Hepatocyte (in vitro differentiated cells): ENCODE data around the gene TLL1. TPM values are rescaled to one million over a fixed set of nuclear protein-coding genes. Genes with fewer than 3 reads are reported as not detected.

Source experiments
- DNase-seq: peaks from one replicate; pipeline ENCODE4 v3.0.0-alpha.2; 2016; ENCODE audit warnings: low spot score
- H2AFZ ChIP-seq: fragments of 200-600 bp; sonication (generic); 2 replicates; pipeline ENCODE4 v1.6.0; 2016; ENCODE audit warnings: antibody characterized with exemption, mild to moderate bottlenecking
- H3K27ac ChIP-seq: fragments of 200-600 bp; sonication (generic); 2 replicates; pipeline ENCODE4 v1.5.1; 2016; ENCODE audit warnings: mild to moderate bottlenecking
- H3K27me3 ChIP-seq: fragments of 200-600 bp; sonication (generic); 2 replicates; pipeline ENCODE4 v1.6.1; 2016
- H3K36me3 ChIP-seq: fragments of 200-600 bp; sonication (generic); replicated peaks from 2 replicates; pipeline ENCODE4 v1.5.1; 2016; ENCODE audit warnings: low read depth; ENCODE audit not compliant: insufficient read depth
- H3K4me1 ChIP-seq: fragments of 200-600 bp; sonication (generic); 2 replicates; pipeline ENCODE4 v1.5.1; 2016; ENCODE audit warnings: mild to moderate bottlenecking, moderate library complexity; ENCODE audit not compliant: insufficient read depth
- H3K4me2 ChIP-seq: fragments of 200-600 bp; sonication (generic); 2 replicates; pipeline ENCODE4 v1.6.0; 2016
- H3K4me3 ChIP-seq: fragments of 200-600 bp; sonication (generic); 2 replicates; pipeline ENCODE4 v1.5.1; 2016; ENCODE audit warnings: mild to moderate bottlenecking
- H3K79me2 ChIP-seq: fragments of 200-600 bp; sonication (generic); 2 replicates; pipeline ENCODE4 v1.6.0; 2017; ENCODE audit warnings: mild to moderate bottlenecking
- H3K9me2 ChIP-seq: fragments of 200-600 bp; sonication (generic); replicated peaks from 2 replicates; pipeline ENCODE4 v1.6.0; 2017; ENCODE audit warnings: mild to moderate bottlenecking; ENCODE audit not compliant: insufficient read depth
- H3K9me3 ChIP-seq: fragments of 200-600 bp; sonication (generic); 2 replicates; pipeline ENCODE4 v1.5.1; 2016; ENCODE audit warnings: low read depth, mild to moderate bottlenecking
- H4K20me1 ChIP-seq: fragments of 200-600 bp; sonication (generic); 2 replicates; pipeline ENCODE4 v1.6.0; 2016; ENCODE audit warnings: mild to moderate bottlenecking; ENCODE audit not compliant: insufficient read depth, poor library complexity, severe bottlenecking
- CTCF ChIP-seq: fragments of 200-600 bp; sonication (generic); IDR thresholded peaks from 2 replicates; pipeline ENCODE4 v1.5.1; 2016; ENCODE audit warnings: antibody characterized with exemption, mild to moderate bottlenecking; ENCODE audit not compliant: poor library complexity
- EZH2 ChIP-seq: fragments of 200-600 bp; sonication (generic); IDR thresholded peaks from 2 replicates; pipeline ENCODE4 v1.6.1; 2016; ENCODE audit warnings: antibody characterized with exemption, mild to moderate bottlenecking, borderline replicate concordance
- EZH2phosphoT487 ChIP-seq: fragments of 200-600 bp; sonication (generic); IDR thresholded peaks from one replicate; pipeline ENCODE4 v1.6.1; 2018; ENCODE audit warnings: antibody characterized with exemption, mild to moderate bottlenecking, low read depth, moderate library complexity; ENCODE audit not compliant: unreplicated experiment, severe bottlenecking
- WGBS: methylation state at CpG from one replicate; pipeline ENCODE4 v1.1.6; 2016; ENCODE audit warnings: low lambda C conversion rate; ENCODE audit errors: missing lambda C conversion rate; 5-methylcytosine and 5-hydroxymethylcytosine counted together
- polyA plus RNA-seq: library from polyadenylated mRNA; unstranded; fragments of >200 nt; fragmentation: Nextera tagmentation; extraction: Ambion mirVana; gene quantifications from 2 replicates; pipeline ENCODE4 v1.2.1, GENCODE V29; 2016
- total RNA-seq: library from RNA; depleted of rRNA; stranded (reverse); fragments of >200 nt; gene quantifications from 2 replicates; pipeline ENCODE4 v1.2.3, GENCODE V29; 2014

Gene TLL1
- total and polyA plus RNA-seq, 2 experiments from 2014 or later, result 0.30 to 0.97 TPM

- WGBS, result 73% methylated on average over 3 of the region's 3 CpGs
- no peak overlapping the region for H2AFZ ChIP-seq
Measured at GRCh38 chr4:165851256-165851655, 21.8 kb upstream of the TLL1 start.

GRCh38 chr4:165855191-165855590 lies 17.8 kb upstream of the TLL1 start:
- Histone ChIP-seq H2AFZ (no peak overlapping the region), H3K9me3 (no peaks in the 10 kb centered on the region), H3K27me3 (no peaks in the 10 kb centered on the region), H3K9me2 (no peaks in the 10 kb centered on the region), H3K4me1 (no peaks in the 10 kb centered on the region), H3K79me2 (no peaks in the 10 kb centered on the region), H3K27ac (no peak overlapping the region), H3K4me2 (no peak overlapping the region), H3K4me3 (no peak overlapping the region), H3K36me3 (no peaks in the 10 kb centered on the region), H4K20me1 (no peaks in the 10 kb centered on the region)
- TF ChIP-seq EZH2phosphoT487, result no peak
- TF ChIP-seq EZH2, result no peak
- TF ChIP-seq CTCF, result no peak
- DNase-seq, result no peak

More at GRCh38 chr4:165851256-165851655, 21.8 kb upstream of the TLL1 start:
- Histone ChIP-seq H4K20me1 (no peaks in the 10 kb centered on the region), H3K4me3 (no peak overlapping the region), H3K27ac (no peak overlapping the region), H3K4me1 (no peaks in the 10 kb centered on the region), H3K27me3 (no peaks in the 10 kb centered on the region), H3K79me2 (no peaks in the 10 kb centered on the region), H3K9me3 (no peaks in the 10 kb centered on the region), H3K9me2 (no peaks in the 10 kb centered on the region), H3K36me3 (no peaks in the 10 kb centered on the region), H3K4me2 (no peak overlapping the region)
- TF ChIP-seq EZH2phosphoT487 (no peak), CTCF (no peak), EZH2 (no peak)
- no peak for DNase-seq

- Histone ChIP-seq H3K79me2 (no peaks in the 10 kb centered on the region), H3K9me3 (no peaks in the 10 kb centered on the region), H3K4me2 (no peak overlapping the region), H3K4me3 (no peak overlapping the region), H3K36me3 (no peaks in the 10 kb centered on the region), H4K20me1 (no peaks in the 10 kb centered on the region), H2AFZ (no peak overlapping the region), H3K9me2 (no peaks in the 10 kb centered on the region), H3K4me1 (no peaks in the 10 kb centered on the region), H3K27ac (no peak overlapping the region), H3K27me3 (no peaks in the 10 kb centered on the region)
- no peak for DNase-seq
- WGBS, result 84% methylated on average over 1 of the region's 1 CpG
- no peak for TF ChIP-seq EZH2phosphoT487
- no peak for TF ChIP-seq CTCF
- no peak for TF ChIP-seq EZH2
Measured at GRCh38 chr4:165861363-165861762, 11.7 kb upstream of the TLL1 start.

GRCh38 chr4:165864271-165864670 lies 8.8 kb upstream of the TLL1 start:
- 35% methylated on average over 3 of the region's 3 CpGs for WGBS
- H3K27ac ChIP-seq, result no peak overlapping the region
- H2AFZ ChIP-seq, result no peak overlapping the region
- no peaks in the 10 kb centered on the region for H3K27me3 ChIP-seq
- no peaks in the 10 kb centered on the region for H3K79me2 ChIP-seq
- no peaks in the 10 kb centered on the region for H4K20me1 ChIP-seq
- DNase-seq, result no peak
- no peaks in the 10 kb centered on the region for H3K4me1 ChIP-seq
- H3K4me2 ChIP-seq, result no peak overlapping the region
- TF ChIP-seq EZH2phosphoT487 (no peak), CTCF (no peak), EZH2 (no peak)
- H3K4me3 ChIP-seq, result no peak overlapping the region
- no peaks in the 10 kb centered on the region for H3K9me3 ChIP-seq
- no peaks in the 10 kb centered on the region for H3K36me3 ChIP-seq
- H3K9me2 ChIP-seq, result no peaks in the 10 kb centered on the region
